Kidney tubule cell (primary cell): ENCODE measurements around the gene TRIM32.
"Not testable (repeated sequence)": the region's sequence is repeated elsewhere in the genome, so short reads cannot be mapped to it uniquely, and the experiment has no call there.

Experiments
- DNase-seq: peaks from one replicate; pipeline ENCODE4 v3.0.0-alpha.2; 2018; ENCODE audit warnings: low spot score

Gene TRIM32

DNA sequence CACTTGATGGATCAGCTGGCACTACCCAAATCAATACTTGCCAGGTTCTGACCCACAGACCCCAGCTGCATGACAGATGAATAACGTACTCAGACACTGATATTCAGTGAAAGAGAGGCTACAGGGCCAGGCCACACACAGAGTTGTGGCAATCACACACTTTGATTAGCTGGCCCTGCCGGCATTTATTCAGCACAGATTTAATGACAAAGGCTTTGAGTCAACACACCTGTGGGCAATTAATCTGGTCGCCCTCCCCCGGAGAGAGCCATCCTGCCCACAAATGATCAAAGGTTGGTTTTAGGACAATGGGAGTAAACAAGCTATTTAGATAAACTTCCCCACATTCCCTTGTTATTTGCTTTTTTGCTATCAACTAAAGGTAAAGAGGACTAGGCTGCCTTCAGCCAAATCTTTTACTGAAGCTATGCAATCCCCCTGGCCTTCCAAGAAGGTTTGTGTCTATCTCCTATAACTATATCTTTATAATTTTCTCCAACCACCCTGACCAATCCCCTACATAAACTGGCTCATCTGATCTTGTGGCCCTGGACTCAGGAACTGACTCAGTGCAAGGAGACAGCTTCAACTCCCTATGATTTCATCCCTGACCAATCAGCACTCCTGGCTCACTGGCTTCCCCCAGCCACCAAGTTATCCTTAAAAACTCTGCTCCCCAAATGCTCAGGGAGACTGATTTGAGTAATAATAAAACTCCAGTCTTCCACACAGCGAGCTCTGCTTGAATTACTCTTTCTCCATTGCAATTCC, 12.7 kb upstream of the TRIM32 start:
- DNase-seq: no peak

DNA sequence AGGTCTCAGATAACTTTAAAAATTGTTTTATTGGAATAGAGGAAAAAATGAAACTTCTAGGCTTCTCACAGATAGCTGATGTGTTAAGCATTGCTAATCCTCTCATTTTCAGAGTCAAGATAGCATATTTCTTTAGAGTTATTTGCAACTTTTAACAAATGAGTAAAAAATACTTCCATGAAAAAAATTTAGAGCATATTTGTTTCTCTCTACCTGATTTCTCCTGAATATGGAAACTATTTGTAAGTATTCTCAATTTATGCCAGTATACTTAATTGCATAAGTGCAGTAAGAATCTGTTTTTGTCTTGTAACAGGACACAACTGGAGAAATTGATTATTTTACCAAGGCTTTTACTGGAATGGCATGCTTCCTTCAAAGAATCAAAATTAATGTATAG, 3.6 kb upstream of the TRIM32 start:
- no peak for DNase-seq

DNA sequence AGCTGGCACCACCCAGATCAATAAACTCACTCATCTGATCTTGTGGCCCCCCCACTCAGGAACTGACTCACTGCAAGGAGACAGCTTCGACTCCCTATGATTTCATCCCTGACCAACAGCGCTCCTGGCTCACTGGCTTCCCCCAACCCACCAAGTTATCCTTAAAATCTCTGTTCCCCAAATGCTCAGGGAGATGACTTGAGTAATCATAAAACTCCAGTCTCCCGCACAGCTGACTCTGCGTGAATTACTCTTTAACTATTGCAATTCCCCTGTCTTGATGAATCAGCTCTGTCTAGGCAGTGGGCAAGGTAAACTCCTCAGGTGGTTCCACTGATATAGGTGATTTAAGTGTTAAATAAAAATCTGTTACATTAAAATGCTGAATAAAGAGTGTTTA, 1.9 kb upstream of the TRIM32 start:
- DNase-seq: peak; percentile 71

DNA sequence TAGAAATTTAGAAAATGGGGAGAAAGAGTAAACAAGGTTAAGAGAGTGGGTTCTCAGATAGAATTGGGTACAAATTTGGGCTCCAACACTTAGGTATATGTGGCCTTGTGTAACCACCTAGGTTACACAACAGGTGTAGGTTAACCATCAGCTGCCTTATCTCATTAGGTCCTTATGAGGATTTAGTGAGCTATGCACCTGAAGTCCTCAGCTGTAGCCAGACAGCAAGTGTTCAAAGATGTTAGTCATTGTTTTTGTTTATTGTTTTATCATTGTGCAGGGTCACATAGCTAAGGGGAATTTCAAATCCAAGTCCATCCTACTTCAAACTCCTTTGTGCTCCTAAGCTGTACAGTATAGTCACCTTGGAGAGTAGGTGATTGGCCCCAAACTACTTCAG, 970 bp upstream of the TRIM32 start:
- peak; percentile 43 for DNase-seq

DNA sequence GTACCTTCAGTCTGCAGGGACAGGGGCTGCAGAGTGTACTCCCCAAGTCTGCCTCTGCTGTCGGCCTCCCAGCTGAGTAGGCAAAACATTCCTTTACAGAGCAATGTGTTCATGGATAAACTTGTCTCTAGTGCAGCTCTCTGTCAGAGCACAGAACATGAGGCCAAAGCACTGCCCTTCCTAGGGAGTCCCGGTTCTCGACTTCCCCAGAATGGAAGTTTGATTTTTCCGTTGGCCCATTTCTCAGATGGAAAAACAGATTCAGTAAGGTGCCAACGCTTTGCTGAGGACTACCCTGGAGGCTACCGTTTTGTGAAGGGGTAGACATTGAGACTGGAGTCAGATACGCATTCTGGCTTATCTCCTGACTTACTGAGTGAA, 422 bp upstream of the TRIM32 start:
- no peak for DNase-seq

DNA sequence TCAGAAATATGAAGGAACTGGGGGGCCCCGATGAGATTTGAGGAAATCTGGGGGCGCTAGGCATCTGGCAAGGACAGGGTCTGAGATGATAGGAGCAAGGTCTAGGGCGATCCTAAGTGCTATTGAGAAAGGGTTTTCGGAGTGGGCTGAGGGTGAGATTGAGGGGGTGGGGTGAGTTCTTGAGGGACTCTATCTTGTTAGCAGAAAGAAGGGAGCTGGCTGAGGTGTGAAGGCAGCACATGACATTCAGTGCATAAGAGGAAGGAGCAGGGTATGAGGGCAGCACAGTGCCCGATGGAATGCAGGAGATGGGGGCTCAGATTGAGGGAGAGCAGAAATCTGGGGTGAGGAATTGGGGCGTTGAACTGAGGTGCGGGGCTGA, 640 bp downstream of the TRIM32 start:
- DNase-seq: peak; percentile 13

DNA sequence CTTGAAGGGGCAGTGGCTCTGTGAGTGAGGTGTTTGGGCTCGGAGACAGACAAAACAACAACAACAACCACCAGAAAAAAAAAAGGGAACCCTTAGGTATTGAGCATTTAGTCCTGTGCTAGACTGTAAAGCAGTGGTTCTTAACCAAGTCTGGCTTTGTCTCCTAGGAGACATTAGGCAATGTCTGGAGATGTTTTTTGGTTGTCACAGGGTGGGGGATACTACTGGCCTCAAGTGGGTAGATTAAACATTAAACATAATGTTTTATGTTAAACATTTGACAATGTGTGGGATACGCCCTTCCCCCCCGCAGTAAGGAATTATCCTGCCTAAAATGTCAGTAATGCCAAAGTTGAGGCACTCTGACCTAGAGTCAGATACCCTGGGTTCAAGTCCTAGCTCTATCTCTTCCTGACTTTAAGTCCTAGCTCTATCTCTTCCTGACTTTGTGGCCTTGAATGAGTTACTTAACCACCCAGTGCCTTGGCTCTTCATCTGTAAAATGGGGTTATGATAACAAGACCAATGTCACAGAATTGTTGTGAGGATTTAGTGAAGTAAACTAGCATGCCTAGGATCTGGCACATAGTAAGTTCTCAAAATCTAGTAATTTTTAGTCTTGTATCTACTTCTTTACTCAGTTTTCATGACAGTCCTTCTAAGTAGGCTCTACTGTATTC, 1.8 kb downstream of the TRIM32 start:
- DNase-seq: peak; percentile 25

DNA sequence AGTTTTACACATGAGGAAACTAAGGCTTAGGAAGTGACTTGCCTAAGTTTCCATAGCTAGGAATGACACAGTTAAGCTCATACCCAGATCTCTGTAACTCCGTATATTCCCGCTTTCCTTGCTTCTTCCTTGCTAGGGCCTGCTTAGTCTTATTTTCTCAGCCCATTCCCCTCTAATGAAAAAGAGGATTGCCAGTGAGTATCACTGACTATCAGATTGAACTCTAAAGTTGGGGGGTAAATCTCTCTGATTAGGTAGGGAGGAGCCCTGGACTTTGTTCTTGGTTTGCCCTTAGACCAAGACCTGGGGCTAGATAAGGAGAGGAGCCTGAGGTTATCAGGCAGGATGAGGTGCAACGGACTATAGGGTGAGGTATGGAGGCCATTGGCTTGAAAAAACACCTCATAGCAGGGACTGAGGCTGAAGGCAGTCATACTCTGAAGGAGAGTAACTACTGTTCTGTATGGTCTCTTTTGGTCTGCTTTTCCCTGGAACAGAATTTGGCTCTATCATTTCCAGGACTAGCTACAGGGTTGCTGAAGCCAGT, 2.5 kb downstream of the TRIM32 start:
- no peak for DNase-seq

DNA sequence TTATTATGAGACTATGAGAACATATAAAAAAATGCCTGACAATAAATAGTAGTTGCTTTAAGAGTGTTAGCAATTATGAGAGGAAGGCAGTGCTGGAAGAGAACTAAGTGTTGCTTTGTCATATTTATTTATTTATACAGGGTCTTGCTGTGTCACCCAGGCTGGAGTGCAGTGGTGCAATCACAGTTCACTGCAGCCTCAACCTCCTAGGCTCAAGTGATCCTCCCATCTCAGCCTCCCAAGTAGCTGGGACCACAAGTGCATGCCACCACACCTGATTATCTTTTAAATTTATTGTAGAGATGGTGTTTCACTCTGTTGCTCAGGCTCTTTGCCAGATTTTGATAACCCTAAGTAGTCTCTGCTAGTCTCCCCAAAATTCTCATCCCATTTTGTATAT, 3.7 kb downstream of the TRIM32 start:
- DNase-seq: not testable (repeated sequence)

DNA sequence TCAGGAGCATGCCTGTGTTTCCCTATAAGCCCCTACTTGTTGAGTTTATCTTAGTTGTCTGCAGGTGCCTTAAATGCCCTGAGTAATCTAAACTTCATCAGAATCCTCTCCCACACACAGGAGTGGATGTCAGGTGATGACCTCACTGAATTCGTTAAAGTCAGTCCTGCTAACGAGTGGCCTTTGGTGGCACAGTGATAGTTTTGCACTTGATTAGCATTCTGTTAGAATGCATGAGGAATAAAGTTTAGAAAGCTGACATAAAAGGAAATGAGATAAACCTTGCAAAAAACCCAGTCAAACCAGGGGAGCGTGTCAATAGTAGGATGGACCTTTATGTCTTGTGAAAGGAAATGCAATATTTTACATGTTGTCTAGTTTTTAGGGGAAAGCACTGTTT, 4.5 kb downstream of the TRIM32 start:
- no peak for DNase-seq

DNA sequence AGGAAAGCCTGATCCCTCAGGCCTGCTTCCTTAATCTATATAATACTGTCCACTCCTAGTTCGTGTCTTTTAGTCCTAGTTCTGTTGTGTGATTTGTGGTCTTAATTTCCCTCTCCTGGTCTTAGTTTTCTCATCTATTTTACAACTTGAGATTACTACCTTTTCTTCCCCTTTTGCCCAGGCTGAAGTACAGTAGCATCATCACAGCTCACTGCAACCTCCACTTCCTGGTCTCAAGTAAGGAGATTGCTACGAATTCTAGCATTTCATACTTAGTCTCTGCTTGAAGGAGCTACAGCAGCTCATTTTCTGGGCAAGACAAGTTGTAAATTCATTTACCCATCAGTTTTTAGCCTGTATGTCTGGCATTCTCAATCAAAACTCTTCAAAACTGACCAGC, 5.5 kb downstream of the TRIM32 start:
- peak; percentile 16 for DNase-seq

DNA sequence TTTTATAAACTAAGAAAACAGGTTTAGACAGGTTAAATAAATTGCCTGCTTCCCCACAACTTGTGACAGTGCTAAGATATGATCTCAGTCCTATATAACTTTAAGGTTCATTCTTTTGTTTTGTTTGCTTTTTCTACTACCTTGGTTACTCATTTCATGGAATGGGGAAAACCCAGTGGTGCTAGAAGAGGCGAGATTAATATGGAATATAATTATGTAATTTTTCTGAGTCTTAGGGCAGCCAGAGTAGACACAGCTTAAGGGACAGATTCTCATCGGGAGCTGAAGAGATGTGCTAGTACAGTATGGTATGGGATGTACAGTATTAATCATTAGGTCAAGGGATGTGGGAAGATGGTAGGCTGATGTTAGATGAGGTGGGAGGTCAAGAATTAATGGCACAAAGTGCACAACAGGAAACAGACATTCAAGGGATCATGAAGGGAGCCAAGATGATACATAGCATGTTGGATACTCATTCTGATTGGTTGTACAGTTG, 6.2 kb downstream of the TRIM32 start:
- DNase-seq: peak; percentile 71

DNA sequence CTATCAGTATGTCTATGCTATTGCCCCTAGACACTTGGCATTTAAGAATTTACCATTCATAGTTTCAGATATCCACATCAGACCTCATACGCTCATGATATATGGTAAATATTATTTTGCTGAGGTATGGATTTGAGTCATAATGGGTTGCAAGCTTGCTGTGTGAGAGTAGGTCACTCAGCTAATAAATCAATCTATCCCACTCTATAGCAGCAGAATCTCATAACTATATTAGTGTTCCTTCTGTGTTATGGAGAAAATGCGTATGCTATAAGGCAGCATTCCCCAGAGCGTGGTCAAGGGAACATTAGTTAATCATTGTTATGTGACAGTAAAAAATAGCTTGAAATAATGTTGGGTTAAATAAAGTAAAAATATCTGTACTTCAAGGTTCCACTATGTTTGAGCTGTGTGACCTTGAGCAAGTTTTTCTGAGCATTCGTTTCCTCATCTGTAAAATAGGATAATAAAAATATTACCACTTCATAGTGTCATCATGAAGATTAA, 7.7 kb downstream of the TRIM32 start:
- no peak for DNase-seq

DNA sequence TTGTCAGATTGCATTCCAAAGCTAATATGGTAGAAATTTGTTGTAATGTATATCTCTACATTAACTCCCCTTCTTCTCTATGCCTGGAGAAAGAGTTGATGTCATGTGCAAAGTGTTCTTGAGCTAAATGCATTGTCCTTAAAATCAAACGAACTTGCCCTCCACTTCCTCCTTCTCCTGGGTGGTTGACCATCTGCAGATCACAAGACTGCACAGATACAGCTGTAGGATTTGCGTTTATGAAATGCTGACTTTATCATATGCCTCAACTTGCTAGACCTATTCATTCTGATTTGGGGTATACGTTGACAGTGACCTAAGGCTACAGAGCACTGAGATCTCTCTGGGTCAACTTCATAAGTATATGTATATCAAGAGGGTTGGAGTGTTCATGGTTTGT, 8.3 kb downstream of the TRIM32 start:
- DNase-seq: no peak

DNA sequence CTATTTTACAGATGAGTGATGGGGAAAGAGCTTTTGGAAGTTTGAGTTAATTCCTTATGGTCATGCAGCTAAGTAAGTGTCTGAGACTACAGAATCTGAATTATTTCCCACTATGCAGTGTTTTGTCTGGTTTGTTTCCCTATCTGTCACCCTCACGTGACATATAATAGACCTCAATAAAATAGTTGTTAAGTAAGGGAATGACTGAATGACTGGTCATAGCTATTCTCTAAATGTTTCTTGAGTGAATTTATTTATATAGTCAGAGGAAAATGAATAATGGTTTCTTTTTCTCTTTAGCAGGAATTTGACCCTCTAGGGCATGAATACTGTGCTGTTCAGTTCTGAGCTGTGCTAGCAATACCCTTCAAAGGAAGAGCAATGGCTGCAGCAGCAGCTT, 10.3 kb downstream of the TRIM32 start:
- DNase-seq: peak; percentile 55

DNA sequence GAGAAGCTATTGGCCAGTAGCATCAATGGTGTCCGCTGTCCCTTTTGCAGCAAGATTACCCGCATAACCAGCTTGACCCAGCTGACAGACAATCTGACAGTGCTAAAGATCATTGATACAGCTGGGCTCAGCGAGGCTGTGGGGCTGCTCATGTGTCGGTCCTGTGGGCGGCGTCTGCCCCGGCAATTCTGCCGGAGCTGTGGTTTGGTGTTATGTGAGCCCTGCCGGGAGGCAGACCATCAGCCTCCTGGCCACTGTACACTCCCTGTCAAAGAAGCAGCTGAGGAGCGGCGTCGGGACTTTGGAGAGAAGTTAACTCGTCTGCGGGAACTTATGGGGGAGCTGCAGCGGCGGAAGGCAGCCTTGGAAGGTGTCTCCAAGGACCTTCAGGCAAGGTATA, 10.8 kb downstream of the TRIM32 start:
- DNase-seq: no peak

DNA sequence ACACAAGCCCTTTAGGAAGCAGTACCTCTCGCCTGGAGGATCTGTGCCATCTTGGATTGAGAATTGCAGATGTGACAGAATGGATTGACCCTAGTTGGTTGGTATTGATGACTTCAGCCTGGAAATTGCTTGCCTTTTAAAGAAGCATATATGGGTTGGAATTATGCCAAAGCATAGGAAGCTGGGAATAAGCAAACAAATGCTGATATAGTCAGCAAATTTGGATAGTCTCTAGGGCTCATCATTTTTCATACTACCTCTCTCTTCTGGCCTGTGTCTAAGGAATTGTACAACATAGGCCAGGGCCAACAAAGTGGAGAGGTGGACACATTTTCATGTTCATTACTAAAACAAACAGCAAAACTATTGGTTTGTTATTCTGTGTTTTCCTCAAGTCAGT, 13.2 kb downstream of the TRIM32 start:
- DNase-seq: no peak

DNA sequence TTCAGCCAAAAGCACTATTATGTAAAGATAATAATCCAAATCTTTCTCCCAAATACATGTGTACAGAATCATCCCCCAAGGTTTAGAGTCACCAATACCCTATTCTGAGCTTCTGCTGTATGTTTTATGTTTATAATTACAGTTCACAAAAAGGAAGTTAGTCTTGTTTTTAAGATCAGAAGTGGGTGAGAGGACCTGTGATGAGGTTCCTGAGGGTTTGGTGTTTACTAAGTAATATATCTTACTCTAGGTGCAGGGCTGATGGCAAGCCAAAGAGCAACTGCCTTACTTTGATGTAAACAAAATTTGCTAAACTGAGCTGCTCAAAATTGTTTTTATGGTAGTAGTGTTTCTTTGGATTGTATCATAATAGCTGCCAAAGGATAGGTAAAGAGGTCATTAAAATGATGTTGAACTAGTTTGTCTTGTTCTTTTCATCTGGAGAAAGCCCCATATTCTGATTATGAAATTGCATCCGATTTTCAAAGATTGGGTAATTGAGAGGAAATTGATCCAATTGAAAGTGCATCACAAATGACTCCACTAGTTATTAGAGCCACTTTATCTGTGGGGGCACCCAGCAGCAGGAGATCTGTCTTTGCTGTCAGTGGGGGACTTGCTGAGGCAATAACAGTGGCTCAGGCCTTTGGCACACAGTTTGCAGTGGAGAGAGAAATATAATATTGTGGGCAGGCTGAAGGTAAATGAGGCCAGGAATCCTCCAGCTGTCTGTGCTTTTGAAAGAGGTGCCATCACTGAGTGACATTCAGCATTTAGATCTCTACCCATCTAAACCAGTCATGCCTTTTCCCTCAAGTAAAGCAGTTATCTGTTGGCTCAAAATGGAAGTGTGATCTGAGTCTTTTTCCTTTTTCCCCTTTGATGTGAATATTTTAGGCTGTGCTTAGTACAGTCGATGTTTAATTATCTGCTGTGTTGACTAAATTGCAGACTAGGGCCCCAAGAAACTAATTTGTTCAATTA, 14.1 kb downstream of the TRIM32 start:
- no peak for DNase-seq

DNA sequence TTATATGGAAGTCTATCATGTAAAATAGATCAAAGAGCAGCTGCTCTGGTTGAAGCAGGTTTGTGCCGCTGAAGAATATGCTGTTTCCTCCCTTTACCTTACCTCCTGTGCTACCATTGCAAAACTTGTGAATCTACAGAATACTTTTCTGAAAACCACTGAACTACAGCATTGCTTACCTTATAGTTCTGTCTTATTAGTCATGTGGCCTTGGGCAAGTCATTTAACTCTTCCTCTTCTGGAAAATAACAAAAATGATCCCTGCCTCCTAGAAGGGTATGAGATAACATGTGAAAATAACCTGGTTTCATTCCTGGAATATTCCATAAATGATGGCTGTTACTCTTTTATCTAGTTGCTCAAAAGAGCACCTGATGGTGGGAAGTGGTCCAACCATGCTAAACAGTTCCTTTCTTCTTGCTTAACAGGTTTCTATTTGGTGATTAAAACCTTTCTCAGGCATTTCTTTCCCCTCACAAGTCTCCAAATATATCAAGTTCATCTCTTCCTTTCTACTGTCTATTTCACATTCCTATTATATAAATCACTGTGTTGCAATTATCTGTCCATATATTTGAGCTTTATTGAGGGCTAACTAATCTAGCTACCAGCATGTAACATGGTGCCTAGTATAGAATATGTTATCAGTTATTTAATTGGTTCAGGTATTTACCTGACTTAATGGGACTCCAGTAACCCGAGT, 15.0 kb downstream of the TRIM32 start:
- DNase-seq: no peak

DNA sequence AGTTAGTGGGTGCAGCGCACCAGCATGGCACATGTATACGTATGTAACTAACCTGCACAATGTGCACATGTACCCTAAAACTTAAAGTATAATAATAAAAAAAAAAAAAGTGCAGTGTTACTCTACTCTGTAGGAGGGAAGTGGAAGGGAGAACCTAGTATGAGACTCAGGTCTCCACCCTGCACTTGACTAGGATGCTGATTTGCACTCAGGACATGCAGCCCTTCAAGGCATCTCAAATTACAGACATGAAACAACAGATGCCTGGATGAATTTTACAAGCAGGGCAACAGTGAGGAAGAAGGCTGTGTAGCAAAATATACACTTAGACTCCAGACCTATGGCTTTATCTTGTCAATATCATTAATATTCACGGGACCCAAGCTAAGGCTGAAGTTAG, 16.5 kb downstream of the TRIM32 start:
- no peak for DNase-seq

DNA sequence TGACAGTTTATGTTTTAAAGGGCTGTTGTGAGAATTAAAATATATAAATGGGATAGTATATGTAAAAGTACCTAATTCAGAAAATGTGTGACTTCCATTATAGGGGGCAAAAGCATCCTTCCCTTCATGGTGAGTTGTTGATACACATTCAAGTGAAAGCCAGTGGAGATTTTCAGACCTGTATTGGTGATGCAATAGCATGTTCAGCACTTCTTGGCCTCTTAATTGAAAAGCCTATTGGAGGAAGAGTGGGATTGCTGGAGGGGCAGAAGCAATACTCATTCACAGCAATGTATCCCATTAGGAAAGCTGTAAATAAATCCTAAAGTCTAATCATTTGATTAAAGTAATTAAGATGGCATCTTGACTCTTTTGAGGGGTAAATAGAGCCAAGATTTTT, 17.4 kb downstream of the TRIM32 start:
- no peak for DNase-seq
